AG09309 (cell line): ENCODE results near the gene MCM9.

ENCODE experiments used
- DNase-seq: peaks from one replicate; pipeline ENCODE4 v3.0.0-alpha.2; 2010; ENCODE audit warnings: low read depth
- H3K4me3 ChIP-seq: 2 replicates; pipeline ENCODE4 v1.5.1; 2011; ENCODE audit warnings: mild to moderate bottlenecking, low read depth, low read length, moderate library complexity; ENCODE audit not compliant: control insufficient read depth
- TF ChIP-seq, protein P1 (sequence below): IDR thresholded peaks from 2 replicates; pipeline ENCODE4 v1.5.1; 2011; ENCODE audit warnings: mild to moderate bottlenecking, low read depth, low read length, inconsistent platforms; ENCODE audit not compliant: insufficient read depth, control insufficient read depth; ENCODE audit errors: missing control alignments

The MCM9 gene

DNA sequence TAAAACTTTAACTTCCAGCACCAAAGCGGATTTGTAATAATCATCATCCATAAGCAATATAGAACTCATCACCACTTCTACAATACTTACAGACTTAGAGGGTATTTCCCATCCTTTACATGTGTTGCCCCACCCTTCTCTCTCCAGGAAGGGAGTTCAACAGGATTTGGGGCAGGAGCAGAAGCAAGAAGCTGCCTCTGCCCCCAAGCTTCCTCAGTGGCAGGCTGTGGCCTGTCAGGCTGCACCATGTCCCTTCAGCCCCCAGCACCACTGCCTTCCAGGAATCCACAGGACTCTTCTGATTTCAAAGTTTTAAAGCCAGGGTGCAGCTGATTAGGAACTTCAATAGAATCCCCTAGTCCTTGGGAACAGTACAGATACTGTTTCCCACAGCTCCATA, 36.7 kb upstream of the MCM9 start:
- TF ChIP-seq, protein P1, sequence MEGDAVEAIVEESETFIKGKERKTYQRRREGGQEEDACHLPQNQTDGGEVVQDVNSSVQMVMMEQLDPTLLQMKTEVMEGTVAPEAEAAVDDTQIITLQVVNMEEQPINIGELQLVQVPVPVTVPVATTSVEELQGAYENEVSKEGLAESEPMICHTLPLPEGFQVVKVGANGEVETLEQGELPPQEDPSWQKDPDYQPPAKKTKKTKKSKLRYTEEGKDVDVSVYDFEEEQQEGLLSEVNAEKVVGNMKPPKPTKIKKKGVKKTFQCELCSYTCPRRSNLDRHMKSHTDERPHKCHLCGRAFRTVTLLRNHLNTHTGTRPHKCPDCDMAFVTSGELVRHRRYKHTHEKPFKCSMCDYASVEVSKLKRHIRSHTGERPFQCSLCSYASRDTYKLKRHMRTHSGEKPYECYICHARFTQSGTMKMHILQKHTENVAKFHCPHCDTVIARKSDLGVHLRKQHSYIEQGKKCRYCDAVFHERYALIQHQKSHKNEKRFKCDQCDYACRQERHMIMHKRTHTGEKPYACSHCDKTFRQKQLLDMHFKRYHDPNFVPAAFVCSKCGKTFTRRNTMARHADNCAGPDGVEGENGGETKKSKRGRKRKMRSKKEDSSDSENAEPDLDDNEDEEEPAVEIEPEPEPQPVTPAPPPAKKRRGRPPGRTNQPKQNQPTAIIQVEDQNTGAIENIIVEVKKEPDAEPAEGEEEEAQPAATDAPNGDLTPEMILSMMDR, result no peak
- no peak for DNase-seq
- no peak overlapping the region for H3K4me3 ChIP-seq

DNA sequence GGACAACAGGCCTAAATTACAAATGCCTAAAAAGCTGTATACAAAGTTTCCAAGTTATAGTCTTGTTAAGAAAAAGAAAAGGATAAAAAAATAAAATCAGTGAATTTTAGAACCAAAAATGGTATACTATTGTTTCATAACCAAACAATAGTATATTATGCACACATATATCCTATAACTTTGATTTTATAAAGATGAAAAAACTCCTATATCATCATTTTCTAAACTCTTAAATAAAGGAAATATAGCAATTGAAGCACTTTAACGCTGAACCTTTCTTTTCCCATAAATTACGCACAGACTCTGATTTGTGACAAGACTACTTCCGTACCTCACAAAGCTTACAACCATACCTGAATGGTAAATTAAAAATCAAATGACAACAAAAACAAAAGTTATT, 35.9 kb upstream of the MCM9 start:
- H3K4me3 ChIP-seq, result no peak overlapping the region
- no peak for DNase-seq
- TF ChIP-seq, protein P1, result no peak

DNA sequence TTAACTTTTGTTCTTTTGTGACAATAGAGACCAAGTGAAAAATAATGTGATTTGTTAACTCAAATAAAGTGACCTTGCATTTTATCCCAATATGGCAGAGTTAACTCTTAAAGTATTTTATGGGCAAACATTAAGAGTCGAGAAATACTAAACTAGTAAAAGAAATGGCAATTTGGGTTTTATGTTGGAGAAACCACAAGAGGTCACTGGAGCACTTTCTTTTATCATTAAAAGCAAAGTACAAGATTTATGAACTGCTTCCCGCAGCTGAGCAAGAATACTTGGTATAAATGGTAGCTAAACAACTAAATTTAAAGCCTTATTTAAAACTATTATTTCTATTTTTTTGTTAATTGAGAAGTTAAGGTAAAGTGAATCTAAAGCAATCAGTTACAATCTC, 33.5 kb upstream of the MCM9 start:
- no peak for DNase-seq
- TF ChIP-seq, protein P1, result no peak
- no peak overlapping the region for H3K4me3 ChIP-seq

DNA sequence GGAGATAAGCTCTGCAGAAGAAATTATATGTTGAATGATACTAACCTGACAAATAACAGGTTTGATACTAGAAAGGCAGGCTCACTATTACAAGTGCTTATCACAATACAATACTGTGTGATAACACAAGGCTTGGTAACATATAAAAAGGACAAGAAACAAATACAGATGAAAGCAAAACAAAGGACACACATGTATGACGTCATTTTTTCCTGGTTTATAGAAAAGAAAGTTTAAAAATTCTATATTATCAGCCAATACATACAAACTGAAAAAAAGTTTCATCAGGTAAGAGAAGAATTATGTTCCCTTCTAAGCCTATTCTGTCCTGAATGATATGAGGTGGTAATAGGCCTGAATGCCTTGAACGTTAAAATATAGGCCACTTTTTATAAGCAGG, 32.3 kb upstream of the MCM9 start:
- H3K4me3 ChIP-seq, result no peak overlapping the region
- TF ChIP-seq, protein P1, result no peak
- DNase-seq, result no peak

DNA sequence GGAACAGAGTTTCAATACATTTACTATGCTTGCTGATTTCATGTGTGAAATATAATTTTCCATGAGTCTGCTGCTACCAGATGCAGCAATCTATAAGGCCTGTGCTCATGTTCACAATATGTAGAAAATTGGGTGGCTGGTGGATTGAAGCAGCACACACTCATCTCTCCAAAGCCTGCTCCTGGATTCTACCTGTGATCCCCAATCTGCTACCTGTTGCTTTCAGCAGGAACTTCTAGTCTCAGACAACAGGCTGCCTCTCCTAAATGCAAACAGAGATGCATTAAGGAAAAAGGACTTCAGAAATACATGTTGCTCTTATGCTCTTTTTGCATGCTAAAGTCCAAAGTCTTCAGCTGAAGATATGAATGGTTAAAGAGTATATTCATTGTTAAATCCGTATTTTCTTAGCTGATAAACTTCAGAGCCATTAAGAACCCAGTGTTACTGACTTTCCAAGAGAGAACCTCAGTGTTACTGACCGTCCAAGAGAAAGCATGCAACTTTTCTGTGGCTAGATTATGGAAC, 30.9 kb upstream of the MCM9 start:
- TF ChIP-seq, protein P1, result no peak
- H3K4me3 ChIP-seq, result no peak overlapping the region
- no peak for DNase-seq

DNA sequence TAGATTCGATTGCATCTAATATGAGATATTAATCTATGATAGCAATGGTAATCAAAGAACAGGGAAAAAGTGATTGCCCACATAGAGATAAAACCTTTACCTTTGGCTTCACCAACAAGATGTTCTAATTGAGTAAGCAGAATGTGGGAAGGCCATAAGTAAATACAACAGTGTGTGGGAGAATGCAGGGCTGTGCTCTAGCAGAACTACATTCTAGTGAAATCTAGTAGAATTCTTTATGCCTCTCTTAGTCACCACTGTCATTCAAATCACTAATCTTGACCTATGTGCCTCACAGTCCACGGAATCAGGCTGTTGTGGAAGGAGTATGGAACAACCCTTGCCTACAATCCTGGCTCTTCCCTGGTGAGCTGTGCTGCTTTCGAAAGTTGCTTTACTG, 30.4 kb upstream of the MCM9 start:
- TF ChIP-seq, protein P1, result no peak
- H3K4me3 ChIP-seq, result no peak overlapping the region
- DNase-seq, result no peak

DNA sequence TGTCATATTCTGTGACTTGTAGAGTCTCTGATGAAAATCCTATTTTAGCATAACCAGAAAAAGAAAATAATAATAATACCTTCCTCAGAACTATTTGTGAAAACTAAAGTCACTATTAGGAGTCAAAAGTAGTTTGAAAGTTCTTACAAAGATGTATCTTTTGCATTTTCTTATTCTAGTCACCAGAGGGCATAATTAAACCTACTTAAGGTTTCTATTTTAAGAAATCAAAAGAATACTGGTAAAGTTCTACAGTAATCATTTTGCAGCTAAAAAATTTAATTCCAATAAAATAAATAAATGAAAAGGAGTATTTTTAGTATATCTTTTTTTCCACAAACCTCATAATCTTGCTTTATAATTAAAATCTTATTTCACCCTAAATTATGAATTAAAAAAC, 28.0 kb upstream of the MCM9 start:
- DNase-seq, result no peak
- TF ChIP-seq, protein P1, result no peak
- no peak overlapping the region for H3K4me3 ChIP-seq
